Activated T-helper 1 cell treated with anti-CD3 and anti-CD28 coated beads, Interleukin-2, amount 50 U/mL, for 16 hours (primary cell): ENCODE data around the gene ATOH8.
A peak's percentile ranks its signal among the peaks of the same experiment; 100 is the strongest.

Experiments
- DNase-seq, 2 donors: peaks; one replicate each; pipeline ENCODE4 v3.0.0-alpha.2; 2020; ENCODE audit warnings: low read depth in 1 of 2, low spot score in 1 of 2

ATOH8 gene

DNA sequence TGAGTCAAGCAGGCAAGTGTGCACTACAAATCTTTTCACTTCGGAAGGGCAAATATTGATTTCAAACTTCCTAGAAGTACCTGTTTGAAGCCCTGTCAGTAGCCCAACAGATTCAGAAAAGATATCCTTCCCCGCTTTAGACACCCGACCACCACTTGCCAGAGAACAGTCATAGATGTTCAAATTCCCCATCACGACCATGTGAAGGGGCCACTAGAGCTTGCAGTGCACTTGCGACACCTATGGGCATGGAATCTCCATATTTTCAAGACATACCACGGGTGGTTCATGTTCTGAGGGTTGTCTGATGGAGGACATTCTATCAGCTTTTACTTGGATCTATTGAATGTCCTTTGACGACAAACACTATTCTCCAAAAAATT lies 35.8 kb upstream of the ATOH8 start:
- no peak for DNase-seq

DNA sequence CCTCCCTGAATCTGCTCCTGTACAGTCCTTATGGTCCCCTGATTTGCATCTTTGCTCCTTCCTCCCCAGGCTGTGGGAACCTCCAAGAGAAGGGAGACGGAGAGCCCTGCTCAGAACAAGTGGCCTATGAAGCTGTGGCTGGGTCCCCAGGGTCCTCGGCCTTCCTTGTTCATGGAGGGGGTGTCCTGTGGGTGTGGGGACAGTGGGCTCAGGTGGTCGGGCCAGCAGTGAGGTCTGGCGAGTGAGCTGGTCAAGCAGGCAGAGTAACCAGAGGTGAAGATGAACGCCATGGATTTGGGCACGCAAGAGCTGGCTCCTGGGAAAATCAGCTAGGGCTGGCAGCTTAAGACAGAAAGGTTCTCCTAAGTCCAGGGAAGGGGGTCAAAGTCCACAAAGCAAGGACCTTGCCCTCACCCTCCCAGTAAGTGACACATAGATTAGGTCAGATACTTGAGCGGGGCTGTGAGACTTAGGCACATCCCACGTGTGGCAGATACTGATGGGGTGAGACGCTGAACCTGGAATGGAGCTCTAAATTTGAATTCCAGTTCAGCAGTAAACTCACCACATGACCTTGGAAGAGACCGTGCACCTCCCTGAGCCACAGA lies 34.8 kb upstream of the ATOH8 start:
- no peak for DNase-seq

DNA sequence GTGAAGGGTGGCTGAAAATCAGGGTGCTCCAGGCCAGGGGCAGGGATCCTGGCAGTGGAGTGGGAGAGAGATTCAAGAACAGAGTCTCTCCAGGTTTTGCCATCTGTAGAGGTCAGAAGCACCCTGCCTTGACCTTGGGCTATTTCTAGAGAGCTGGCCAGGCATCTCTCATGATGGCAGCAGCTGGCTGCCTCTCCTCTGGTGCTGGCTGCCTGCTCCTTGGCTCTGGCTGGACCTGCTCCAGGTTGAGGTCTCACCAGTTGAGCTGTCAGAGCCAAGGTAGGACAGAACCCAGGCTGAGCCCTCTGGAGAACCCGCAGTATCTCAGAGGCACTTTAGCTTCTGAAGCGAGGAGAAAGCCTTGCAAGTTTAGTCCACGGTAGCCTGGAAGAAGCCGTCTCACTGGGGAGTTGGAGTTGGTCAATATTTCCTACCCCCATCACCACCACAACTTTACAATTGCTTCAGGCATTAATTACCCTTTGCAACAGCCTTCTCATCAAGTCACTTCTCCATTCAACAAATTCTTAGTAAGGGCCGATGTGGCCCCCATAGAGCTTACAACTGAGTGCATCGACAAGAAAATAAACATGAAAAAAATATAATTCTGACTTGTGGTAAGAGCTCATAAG lies 34.1 kb upstream of the ATOH8 start:
- DNase-seq = no peak

DNA sequence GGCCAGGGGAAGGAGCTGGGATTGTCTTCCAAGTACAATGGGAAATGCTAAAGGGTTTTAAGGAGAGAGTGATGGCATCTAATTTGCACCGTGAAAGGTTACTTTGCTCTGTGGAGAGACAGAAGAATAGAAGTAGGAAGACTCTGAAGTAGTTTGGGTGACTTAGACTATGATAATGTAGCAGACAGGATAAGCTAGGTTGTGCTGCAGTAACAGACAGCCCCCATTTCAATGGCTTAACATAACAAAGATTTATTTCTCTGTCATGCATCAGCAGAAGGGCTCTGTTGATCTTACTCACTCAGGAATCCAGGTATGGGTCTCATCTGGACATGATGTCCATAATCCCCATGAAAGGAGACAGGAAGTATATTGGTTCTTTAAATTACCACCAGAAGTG lies 33.3 kb upstream of the ATOH8 start:
- DNase-seq = no peak

DNA sequence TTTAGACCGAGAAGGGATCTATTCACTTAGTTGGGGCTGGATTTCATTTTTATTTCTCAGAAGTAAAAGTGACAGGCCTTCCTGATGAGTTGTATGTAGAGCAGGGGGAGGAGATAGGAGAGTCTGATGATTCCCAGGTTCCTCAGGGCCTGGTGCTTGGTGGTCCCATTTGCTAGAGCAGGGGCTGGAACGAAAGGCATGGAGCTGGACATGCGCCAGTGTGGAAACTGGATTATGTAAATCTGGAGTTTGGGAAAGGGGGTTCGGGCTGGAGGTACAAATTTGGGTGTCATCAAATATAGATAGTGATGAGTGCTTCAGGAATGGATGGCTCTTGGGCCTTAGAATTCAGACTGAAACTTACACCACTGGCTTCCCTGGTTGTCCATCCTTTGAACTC lies 32.1 kb upstream of the ATOH8 start:
- no peak for DNase-seq

DNA sequence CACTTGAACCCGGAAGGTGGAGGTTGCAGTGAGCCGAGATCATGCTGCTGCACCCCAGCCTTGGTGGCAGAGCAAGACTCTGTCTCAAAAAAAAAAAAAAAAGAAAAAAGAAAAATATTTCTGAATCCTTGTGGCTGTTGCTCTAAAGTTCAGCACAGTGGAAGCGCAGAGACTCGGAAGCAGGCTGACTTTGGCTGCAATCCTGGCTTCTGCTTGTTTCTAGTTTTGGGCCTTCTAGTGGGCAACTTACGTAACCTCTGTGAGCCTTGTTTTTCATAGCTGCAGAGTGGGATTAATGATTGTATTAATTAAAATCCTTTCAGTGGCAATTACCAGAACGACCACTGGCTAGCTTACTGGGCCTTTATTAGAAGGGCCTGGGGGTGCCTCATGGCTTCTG lies 31.3 kb upstream of the ATOH8 start:
- DNase-seq = no peak

DNA sequence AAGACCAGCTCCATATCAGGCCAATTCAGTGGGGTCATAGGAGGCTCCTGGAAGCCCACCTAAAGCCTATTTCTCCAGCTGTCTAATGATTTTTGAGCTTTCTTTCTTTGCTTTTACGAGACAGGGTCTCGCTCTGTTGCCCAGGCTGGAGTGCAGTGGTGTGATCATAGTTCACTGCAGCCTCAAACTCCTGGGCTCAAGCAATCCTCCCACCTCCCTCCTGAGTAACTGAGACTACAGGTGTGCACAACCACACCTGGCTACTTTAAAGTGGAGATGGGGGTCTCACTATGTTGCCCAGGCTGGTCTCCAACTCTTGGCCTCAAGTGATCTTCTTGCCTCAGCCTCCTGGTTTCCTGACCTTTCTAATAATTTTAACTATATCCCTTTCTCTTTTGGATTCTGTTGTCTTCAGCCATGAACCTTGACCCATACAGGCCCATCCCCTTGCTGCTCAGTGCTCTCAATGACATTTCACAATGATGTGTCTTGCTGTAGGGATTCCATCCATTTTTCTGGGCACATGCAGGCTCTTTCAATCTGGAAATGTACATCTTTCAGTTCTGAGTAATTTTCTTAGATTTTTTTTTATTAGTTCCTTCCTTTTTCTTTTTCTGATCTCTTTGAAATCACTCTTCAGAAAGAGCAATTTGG lies 30.0 kb upstream of the ATOH8 start:
- DNase-seq = no peak

DNA sequence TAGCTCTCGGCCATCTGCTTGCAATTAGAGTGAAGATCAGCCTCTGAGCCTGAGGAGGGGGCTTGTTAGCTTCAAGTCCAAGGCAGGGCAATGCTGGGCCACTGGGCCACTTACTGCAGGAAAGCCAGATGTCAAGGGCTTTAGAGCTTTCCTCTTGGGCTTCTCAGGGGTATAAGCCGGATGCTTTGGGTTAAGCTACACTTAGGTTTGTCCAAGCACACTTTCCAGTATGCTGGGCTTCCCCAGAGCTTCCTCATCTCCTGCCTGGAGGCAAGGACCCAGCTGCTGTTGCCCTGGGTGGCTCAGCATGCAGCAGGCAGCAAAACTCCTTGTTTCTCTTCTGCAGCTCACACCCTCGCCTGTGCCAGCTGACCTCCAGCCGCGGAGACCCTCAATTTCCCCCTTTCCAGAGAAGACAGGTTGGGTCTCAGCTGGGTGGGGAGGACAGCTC lies 29.0 kb upstream of the ATOH8 start:
- DNase-seq = no peak

DNA sequence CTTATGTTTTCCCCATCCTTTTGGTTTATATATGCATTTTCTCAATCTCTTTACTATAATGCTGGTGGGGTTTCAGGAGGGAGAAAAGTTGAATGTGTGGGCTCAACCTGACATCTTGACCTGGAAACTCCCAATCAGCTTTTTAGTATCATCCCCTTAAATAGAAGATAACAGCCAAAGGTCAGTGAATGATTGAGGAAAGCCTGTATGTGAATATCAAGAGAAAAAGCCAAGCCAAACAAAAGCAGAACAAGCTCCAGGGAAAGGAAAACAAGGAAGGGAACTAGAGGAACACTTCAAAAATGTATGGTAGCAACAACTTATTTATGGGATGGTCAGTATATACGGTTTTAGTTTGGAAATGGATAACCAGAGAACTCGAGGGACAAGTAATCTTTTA lies 28.3 kb upstream of the ATOH8 start:
- no peak for DNase-seq

DNA sequence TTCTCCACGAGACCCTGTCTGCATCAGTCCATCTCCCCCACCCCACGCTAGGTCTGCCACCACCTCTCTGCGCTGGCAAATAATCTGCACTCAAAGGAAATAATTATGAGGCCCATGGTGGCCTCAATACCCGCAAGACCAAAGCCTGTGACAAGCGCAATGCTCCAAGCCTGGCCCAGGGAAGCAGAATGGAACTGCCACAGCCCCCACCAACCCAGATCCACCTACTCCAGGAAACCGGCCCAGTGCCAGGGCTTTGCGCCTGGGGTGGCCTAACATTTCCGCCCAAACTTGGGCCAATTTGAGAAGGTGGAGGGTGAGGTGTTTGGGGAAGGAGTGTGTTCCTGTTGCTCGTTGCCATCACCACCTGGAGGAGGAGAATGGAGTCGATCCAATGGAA lies 26.0 kb upstream of the ATOH8 start:
- no peak for DNase-seq

DNA sequence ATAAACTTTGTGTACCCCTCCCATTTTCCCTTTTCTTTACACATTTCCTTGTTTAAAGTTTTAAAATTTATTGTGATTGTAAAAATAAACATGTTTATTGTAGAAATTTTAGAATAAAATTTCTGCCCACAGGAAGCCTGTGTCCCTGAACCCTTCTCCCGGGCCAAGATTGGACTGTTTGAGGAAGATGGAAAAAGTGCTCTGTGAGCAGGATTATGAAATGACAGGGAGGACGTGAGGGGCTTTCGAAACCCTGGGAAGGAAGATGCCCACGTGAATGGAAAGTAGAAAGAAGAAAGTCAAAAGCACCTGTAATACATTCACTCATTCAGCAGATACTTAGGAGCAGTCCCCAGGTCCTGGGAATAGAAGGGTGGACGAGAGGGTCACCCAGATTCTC lies 25.4 kb upstream of the ATOH8 start:
- DNase-seq = no peak

DNA sequence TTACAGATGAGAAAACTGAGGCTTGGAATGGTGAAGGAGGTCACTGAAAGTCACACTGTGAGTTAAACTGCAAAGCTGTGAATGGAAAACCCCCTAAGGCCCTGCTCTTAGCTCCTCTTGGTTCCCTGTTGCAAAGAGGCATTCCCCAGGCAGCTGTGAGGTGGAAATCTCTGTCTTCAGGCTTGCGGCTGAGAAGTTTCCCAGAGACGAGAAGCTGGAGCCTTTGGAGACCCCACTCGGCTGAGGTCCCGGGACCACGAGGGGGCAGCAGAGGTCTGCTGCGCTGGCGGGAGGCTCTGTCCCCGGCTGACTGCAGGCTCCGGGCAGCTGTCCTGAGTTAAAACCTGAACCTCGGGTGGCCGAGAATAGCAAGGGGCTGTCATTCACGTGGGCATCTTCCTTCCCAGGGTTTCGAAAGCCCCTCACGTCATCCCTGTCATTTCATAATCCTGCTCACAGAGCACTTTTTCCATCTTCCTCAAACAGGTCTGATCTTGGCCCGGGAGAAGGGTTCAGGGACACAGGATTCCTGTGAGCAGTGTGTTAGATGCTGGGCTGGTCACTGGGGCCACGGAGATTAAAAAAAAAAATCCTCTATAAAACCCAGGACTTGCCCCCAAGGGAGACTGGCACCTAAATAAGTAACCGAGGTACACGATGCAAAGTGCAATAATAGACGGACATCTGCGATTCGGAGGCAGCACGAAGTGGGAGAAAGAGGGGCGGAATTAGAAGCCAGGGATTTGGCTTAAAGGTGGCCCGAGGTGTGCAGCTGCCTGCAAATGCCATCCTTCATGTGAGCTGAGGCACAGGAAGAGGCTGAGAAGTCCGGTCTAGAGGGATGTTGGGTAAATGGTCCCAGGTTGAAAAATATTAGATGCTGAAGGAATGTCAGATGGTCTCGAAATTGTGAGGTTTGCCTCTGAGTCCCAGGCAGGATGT lies 24.6 kb upstream of the ATOH8 start:
- DNase-seq = peak; percentile 51 to 52

DNA sequence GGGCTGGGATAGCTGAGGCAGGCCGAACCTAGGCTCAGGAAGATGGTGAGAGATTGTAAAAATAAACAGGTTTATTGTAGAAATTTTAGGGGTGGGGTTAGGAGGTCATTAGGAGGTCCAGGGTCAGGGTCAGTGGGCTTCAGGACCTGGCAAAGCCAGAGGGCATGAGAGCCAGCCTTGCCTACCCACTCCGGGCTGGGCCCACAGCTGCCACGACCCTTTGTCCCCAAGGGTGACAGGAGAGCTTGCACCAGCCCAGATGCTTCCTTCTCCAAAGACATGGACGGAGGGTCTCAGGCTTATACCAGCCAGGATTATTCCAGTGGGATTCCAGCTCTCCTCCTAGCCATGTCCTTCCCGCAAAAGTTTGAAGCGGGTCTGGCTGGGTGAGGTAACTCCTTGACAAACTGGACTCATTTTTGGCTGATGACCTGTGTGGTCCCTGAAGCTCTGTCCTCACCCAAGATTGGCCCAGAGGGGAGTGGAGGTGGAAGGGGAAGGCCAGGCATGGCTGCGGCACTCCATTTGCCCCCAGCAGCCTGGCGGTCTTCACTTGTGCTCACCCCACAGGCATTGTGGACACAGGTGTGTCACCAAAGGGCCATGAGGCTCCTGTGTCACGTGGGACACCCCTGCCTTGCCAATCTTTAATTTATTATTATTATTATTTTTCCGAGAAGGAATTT lies 23.8 kb upstream of the ATOH8 start:
- no peak for DNase-seq

DNA sequence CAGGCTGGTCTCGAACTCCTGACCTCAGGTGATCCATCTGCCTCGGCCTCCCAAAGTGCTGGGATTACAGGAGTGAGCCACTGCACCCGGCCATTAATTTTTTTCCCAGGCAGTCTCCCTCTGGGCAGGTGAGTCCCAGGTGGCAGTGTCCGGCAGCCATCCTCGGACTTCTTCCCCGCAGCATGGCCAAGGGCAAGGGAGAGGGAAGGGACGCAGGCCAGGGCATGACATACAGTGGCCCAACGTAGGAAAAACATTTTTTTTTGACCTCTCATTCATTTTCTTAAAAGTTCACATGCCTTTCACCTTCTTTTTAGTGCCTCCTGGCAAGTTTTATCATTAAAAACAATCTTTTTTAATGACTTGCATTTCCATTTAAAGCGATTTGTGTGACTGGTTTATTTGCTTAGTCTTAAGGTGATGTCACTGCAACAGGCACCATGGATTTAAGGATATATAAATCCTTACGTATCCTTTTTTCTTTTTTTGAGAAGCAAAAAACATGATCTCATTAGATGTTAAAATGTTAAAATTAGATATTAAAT lies 23.0 kb upstream of the ATOH8 start:
- DNase-seq = no peak

DNA sequence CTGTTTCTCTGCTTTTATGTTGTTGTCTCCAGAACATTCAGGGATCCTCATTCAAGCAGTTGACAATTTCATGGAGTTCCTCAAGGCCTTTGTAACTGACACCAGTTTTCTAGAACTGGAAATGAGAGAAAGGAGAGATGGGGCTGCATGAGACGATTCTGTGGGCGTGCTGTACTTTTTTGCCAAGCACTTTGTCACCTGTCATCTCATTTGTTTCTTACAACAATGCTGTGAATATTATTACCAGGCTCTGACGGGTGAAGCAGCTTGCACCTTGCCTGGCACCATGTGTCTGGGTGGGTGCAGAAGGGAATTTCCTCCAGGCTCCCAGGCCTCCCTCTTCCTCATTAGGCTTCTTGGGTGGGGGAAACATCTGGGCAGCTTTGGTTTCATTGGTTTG lies 22.2 kb upstream of the ATOH8 start:
- DNase-seq = no peak

DNA sequence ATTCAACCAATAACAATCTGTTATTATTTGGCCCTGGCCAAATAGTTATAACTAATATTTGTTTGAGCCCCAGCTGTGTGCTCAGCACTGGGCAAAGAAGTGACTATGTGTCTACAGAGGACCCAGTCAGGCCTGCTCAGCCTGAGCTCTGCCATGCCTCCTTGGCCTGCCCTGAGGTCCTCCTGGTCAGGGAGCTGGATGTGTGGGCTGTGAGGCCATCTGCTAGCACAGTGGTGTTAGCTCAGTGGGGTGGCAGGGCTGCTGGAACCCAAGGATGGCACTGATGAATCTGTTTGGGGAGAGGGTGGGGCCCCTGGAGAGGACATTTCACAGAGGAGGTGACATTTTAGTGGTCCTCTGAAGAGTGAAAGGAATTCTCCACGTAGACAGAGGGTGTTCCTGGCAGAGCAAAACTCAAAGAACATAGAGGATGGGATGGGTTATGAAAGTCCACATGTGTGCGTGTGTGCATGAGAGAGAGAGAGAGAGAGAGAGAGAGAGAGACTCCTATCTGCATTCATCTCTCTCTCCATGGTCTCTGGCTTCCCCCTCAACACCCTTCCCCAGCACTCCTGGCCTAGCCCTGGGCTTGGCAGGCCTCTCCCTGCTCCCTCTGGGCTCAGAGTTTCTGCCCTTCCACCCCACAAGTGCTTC lies 21.2 kb upstream of the ATOH8 start:
- DNase-seq = no peak

DNA sequence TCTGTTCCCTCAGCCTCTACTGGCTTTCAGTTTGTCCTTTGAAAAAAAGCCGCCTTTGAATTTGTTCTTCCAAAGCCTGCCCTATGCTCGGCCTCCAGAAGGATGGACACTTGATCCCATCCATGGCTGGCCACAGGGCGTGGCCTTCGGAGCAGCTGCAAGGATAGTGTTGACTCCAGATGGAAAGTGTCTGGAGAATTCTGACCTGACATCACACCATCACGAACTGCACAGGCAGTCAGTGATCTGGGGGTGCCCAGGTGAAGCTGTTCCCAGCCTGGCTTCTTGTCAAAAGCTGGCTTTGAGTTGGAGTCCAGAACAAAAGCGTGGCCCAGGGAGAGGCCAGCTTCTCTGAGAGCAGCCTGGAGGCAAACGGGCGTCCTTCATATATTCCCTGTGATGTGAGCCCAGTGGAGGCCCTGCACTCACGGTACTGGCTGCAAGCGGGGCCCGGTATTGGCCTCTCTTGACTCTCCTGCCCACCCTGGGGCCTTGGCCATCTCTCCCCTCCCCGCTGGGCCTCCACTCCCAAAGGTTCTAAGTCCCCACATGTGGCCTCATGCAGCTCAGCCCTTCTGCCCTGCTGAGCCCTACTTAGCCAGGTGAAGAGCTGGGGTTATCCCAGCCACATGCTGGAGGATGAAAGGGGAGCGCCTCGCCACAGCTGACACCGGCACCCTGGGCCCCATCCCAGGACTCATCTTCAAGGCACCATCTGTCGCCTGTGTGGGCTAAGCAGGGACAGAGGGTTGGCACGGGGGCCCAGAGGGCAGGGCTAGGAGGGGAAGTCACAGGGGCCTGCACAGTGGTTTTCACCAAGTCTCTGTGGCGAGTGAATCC lies 20.4 kb upstream of the ATOH8 start:
- DNase-seq = no peak

DNA sequence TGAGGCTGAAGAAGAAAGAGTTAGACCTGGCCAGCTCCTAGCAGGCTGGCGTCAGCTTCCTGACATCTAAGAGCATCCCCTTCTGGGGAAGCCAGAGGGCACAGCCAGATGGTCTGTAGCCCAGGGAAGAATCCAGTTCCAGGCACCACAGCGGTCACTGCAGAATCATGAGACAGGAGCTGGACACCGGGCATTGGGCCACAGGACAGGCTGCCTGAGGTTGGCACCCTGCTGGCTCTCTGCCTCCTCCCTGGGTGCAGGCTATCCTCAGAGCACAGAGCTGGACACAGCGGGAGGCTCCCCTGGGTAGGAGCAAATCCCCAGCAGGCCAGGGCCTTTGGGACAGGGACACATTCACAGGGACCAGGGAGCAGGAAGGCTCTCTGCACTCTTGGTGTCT lies 19.8 kb upstream of the ATOH8 start:
- no peak for DNase-seq

DNA sequence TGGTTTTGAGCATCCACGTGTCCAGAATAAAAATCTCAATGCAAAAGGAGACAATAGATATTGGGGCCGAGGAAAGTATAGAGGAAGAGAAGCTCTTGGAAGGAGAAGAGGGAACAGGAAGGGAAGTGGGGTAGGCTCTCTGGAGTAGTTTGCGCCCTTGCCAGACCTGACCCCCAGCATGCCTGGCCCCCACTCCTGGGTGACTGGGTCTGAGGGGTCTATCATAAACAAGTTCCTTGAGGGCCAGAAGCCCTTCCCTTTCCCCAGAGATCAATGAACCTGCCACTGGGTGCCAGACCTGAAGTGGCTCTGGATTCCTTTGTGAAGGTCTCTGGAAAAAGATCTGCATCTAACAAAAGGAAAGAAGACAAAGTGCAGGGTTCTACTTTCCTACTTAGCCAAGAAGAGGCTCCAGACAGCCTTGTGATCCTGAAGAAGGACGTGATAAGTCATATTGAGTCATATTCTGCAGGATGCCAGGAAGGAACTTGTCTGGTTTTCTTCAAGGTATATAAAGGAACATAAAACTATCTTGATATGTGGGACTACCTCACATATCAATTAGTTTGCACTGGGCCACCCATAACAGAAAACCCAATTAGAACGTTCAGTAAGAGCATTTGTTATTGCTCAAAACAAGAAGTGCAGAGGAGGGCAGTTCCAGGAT lies 18.7 kb upstream of the ATOH8 start:
- no peak for DNase-seq
